NCI-H226 (cell line): Measurements from ENCODE around the gene ITIH2.
"Not testable (repeated sequence)": the region's sequence is repeated elsewhere in the genome, so short reads cannot be mapped to it uniquely, and the experiment has no call there.

ENCODE experiments used
- DNase-seq: peaks from one replicate; pipeline ENCODE4 v3.0.0-alpha.2; 2015

The ITIH2 gene

GRCh38 chr10:7700577-7701125, 2.5 kb upstream of the ITIH2 start:
- no peak for DNase-seq

GRCh38 chr10:7701158-7701742, 1.9 kb upstream of the ITIH2 start:
- no peak for DNase-seq

DNA sequence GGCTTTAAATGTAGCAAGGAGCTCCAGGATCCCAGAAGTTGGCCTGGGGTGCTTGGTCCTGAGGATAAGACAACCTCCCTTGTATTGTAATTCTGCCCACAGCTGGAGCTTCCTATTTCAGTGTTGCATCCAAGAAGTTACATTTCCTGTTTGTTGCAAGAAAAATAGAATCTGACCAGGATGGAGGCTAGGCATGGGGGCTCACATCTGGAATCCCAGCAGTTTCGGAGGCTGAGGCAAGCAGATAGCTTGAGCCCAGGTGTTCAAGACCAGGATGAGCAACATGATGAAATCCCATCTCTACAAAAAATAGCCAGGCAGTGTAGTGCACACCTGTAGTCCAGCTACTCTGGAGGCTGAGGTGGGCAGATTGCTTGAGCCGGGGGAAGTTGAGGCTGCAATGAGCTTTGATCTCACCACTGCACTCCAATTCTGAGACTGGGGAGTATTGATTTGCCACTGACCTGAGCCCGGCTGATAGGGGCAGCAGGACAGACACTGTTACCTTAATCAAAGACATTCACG, 766 bp upstream of the ITIH2 start:
- DNase-seq, result no peak

DNA sequence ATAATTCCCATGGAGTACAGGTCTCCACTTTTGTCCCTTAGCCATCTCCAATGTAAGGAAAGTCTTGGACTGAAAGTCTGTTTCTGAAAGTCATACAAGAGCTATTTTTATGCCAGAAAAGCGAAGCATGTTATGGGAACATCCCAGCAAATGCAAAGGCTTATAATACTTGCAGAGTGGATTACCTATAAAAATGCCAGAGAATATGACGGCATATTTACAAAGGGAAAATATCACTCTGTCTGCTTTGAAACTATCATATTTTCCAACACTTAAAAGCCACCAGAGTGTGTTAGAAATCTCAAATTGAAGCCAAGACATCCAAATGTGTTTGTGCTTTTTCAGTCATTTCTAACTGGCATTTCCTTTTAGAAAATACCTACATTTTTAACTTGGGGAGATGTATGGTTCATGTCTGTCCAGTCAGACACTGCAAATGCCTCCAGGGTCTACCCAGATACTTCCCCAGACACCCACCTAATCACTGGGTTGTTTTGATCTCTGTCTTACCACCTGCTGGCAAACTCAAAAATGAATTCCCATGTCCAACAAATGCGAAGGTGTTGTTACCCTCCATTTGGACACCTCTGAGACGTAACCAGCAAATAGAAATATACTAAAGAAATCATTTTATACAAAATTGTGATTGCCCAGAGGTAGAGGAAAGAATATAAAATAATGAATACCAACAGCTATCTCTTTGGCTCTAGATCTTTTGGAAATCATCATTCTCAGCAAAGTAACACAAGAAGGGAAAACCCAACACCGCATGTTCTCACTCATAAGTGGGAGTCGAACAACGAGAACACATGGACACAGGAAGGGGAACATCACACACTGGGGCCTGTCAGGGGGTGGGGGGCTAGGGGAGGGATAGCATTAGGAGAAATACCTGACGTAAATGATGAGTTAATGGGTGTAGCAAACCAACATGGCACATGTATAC, 1.2 kb downstream of the ITIH2 start:
- no peak for DNase-seq

DNA sequence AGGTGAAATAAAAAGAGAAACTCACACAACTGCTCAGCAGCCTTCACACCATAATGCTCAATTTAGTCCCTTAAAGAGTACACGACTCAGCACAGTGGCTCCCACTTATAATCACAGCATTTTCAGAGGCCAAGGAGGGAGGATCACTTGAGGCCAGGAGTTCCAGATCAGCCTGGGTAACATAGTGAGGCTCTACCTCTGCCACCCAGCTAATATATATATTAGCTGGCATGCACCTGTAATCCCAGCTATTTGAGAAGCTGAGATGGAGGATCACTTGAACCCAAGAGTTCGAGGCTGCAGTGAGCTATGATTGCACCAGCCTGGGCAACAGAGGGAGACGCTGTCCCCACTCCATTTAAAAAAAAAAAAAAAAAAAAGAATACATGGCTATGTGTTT, 2.2 kb downstream of the ITIH2 start:
- DNase-seq, result no peak

DNA sequence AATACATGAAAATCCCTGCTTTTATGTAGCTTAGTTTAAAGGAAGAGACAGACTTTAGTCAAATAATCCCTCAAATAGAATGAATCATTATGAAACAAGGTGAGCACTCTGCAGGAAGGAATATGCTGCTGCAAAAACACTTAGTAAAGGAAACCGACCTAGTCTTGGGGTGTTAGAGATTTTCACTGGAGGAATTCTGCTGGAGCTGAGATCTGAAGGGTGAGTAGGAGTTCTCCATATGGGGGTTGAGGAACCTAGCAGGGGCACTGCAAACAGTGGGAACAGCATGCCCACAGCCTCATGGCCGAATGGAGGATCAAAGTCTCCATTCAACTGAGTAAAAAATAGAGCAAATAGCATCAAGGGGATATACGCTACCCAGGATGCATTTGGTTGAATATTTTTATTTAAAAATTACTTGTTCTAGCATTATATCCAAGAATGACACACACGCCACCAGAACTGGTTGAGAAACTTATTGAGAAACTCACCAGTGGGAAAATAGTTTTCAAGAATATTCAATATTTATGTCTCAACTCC, 3.5 kb downstream of the ITIH2 start:
- DNase-seq, result no peak

DNA sequence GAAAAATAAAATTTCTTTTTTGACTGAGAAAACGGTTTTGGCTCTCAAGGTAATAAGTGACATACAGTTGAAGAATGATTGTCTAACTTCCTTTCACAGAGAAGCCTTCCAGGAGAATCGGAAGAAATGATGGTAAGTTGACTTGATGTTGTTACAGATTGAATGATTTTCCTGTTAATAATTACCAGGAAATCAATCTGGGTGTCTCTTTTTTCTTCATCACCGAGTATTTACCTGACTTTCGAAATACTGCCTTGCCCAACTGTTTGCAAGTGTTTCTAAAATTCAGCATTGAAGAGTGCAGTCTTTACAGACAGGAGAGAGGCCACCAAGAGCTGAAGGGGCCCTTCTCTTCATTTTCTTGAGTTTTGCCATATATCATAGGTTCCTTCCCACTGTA, 4.0 kb downstream of the ITIH2 start:
- no peak for DNase-seq

GRCh38 chr10:7707858-7708622, 4.9 kb downstream of the ITIH2 start:
- DNase-seq, result no peak

- no peak for DNase-seq
These were observed 5.7 kb downstream of the ITIH2 start for GRCh38 chr10:7708832-7709231.

DNA sequence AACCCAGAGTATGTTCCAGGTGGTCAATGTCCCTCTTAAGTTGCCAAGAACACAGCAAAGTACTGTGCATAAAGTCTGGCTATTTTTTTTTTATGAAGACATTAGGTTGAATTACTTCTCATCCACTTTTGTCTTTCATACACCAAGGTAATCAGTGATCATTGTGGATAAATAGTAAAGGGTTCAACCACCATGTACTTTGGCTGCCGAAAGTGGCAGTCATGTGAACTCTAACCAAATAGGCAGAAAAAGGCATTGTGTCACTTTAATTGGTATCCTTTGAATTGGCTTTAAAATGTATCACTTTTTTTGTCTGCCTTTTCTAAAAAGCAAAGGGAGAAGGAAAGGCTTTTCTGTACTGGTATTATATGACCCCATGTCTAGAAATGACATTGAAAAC, 7.3 kb downstream of the ITIH2 start:
- DNase-seq, result no peak

- not testable (repeated sequence) for DNase-seq
These were observed 8.0 kb downstream of the ITIH2 start for GRCh38 chr10:7711075-7711474.

- no peak for DNase-seq
These were observed 12.4 kb downstream of the ITIH2 start for GRCh38 chr10:7715515-7715914.

DNA sequence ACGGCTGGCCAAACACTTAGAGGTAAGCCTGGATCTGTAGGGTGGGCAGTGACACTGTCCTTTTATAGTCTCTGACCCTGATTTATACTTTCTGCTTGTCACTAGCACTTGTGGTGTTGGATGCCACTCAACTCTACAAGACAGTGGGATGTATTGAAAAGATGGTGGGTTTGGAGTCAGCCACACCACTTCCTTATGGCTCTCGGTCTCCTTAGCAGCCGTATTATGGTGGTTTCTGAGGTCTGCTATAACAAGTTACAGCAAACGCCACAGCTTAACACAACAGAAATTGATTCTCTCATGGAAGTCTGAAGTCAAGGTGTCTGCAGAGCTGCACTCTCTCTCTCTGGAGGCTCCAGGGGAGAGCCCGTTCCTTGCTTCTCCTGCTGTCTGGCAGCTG, 14.7 kb downstream of the ITIH2 start:
- no peak for DNase-seq

DNA sequence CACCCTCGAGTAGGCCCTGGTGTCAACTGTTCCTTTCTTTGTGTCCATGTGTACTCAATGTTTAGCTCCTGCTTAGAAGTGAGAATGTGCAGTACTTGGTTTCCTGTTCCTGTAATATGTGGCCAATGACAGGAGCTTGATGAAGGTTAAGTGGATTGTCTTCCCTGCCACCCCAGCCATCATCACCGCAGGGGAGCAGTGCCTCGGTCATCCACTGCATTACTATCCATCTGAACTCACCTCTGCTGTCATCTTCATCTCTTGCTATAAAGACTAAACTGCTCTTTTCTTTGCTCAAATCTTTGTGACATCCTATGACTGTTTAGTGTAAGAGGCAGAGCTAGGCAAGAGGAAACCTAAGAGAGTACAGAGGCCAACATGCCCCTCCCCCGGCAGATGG, 15.6 kb downstream of the ITIH2 start:
- no peak for DNase-seq

- DNase-seq, result no peak
These were observed 17.4 kb downstream of the ITIH2 start for GRCh38 chr10:7720478-7720877.

- DNase-seq, result no peak
These were observed 19.9 kb downstream of the ITIH2 start for GRCh38 chr10:7722927-7723529.

DNA sequence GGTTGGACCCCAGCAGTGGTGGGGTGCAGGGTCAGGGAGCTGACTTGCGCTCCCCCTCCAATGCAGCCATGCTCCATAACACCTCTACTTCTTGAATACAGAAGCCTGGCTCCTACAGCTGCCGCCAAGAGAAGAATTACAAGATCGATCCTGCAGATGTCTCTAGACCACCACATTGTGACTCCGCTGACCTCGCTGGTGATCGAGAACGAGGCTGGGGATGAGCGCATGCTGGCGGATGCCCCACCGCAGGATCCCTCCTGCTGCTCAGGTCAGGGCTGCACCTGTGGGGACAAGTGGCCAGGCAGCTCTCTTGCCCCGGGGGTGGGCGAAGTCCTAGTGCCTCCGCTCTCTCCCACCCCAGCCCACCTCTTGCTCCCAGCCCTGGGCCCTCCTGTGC, 31.7 kb downstream of the ITIH2 start:
- DNase-seq, result no peak

- DNase-seq, result no peak
These were observed 35.7 kb downstream of the ITIH2 start for GRCh38 chr10:7738536-7739407.

GRCh38 chr10:7744307-7744706, 41.2 kb downstream of the ITIH2 start:
- DNase-seq, result no peak

DNA sequence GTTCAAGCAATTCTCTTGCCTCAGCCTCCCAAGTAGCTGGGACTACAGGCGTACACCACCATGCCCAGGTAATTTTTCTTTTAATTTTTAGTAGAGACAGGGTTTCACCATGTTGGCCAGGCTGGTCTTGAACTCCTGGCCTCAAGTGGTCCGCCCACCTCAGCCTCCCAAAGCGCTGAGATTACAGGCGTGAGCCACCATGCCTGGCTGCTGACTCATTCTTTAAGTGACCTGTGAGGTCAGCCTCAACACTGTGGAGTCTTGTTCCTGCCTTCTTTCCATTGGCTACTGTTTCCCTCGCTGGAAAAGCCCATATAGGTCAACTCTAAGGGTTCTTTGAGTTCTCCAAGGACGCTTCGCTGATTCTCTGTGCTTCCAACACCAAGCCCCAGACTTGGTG, 45.5 kb downstream of the ITIH2 start:
- not testable (repeated sequence) for DNase-seq

DNA sequence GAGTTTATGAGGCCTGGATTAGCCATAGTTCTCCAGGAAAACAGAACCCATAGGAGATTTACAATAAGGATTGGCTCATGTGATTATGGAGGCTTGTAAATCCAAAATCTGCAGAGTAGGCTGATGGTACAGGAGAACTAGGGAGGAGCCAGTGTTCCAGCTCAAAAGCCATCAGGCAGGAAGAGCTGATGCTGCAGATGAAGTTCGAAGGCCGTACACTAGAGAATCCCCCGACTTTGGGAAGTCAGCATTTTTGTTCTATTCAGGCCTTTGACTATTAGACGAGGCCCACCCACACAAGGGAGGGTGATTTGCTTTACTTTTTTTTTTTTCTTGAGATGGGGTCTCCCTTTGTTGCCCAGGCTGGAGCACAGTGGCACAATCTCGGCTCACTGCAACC, 47.1 kb downstream of the ITIH2 start:
- DNase-seq, result no peak
